Skeletal muscle satellite cell (primary cell): ENCODE data around the gene ASTN2.

Source experiments
- H3K27me3 ChIP-seq: 2 replicates; pipeline ENCODE4 v1.7.0; 2013; ENCODE audit warnings: low read length; ENCODE audit not compliant: control insufficient read depth, insufficient read depth
- H3K36me3 ChIP-seq: 2 replicates; pipeline ENCODE4 v1.7.0; 2013; ENCODE audit warnings: mild to moderate bottlenecking, control low read depth, low read length; ENCODE audit not compliant: insufficient read depth
- H3K4me1 ChIP-seq: 2 replicates; pipeline ENCODE4 v1.7.0; 2013; ENCODE audit warnings: low read length; ENCODE audit not compliant: control insufficient read depth, insufficient read depth
- H3K4me2 ChIP-seq: 2 replicates; pipeline ENCODE4 v1.7.0; 2013; ENCODE audit warnings: mild to moderate bottlenecking, low read length
- H3K4me3 ChIP-seq: 2 replicates; pipeline ENCODE4 v1.7.0; 2013; ENCODE audit warnings: low read length
- H3K9ac ChIP-seq: 2 replicates; pipeline ENCODE4 v1.7.0; 2013; ENCODE audit warnings: mild to moderate bottlenecking, low read depth, low read length, moderate library complexity
- H3K9me3 ChIP-seq: replicated peaks from 2 replicates; pipeline ENCODE4 v1.7.0; 2013; ENCODE audit warnings: mild to moderate bottlenecking, control low read depth, low read length

The ASTN2 gene

GRCh38 chr9:117296453-117296852 is 118.4 kb downstream of the ASTN2 start:
- no peaks in the 10 kb centered on the region for H3K36me3 ChIP-seq
- no peaks in the 10 kb centered on the region for H3K4me1 ChIP-seq
- no peak overlapping the region for H3K4me2 ChIP-seq
- H3K9me3 ChIP-seq: no peaks in the 10 kb centered on the region
- H3K27me3 ChIP-seq: no peaks in the 10 kb centered on the region
- H3K9ac ChIP-seq: no peak overlapping the region
- no peak overlapping the region for H3K4me3 ChIP-seq

GRCh38 chr9:117293206-117294114 is 121.4 kb downstream of the ASTN2 start:
- Histone ChIP-seq H3K9ac (no peak overlapping the region), H3K27me3 (no peaks in the 10 kb centered on the region), H3K36me3 (no peaks in the 10 kb centered on the region), H3K4me3 (no peak overlapping the region), H3K4me2 (no peak overlapping the region), H3K9me3 (no peaks in the 10 kb centered on the region), H3K4me1 (no peaks in the 10 kb centered on the region)

GRCh38 chr9:117290856-117291622 is 123.8 kb downstream of the ASTN2 start:
- Histone ChIP-seq H3K4me3 (no peak overlapping the region), H3K27me3 (no peaks in the 10 kb centered on the region), H3K4me1 (no peaks in the 10 kb centered on the region)

GRCh38 chr9:117290306-117290840 is 124.5 kb downstream of the ASTN2 start:
- H3K9me3 ChIP-seq: no peaks in the 10 kb centered on the region
- H3K36me3 ChIP-seq: no peaks in the 10 kb centered on the region
- no peak overlapping the region for H3K4me2 ChIP-seq
- no peak overlapping the region for H3K4me3 ChIP-seq
- H3K9ac ChIP-seq: no peak overlapping the region
- H3K4me1 ChIP-seq: no peaks in the 10 kb centered on the region
- H3K27me3 ChIP-seq: no peaks in the 10 kb centered on the region

More at GRCh38 chr9:117290856-117291622, 123.8 kb downstream of the ASTN2 start:
- Histone ChIP-seq H3K9me3 (no peaks in the 10 kb centered on the region), H3K36me3 (no peaks in the 10 kb centered on the region), H3K4me2 (no peak overlapping the region), H3K9ac (no peak overlapping the region)

- Histone ChIP-seq H3K9ac (no peak overlapping the region), H3K4me3 (no peak overlapping the region), H3K4me1 (no peaks in the 10 kb centered on the region), H3K27me3 (no peaks in the 10 kb centered on the region), H3K4me2 (no peak overlapping the region), H3K36me3 (no peaks in the 10 kb centered on the region), H3K9me3 (no peaks in the 10 kb centered on the region)
Measured at GRCh38 chr9:117286245-117286644, 128.6 kb downstream of the ASTN2 start.

- H3K4me3 ChIP-seq: no peak overlapping the region
- H3K9me3 ChIP-seq: no peaks in the 10 kb centered on the region
- H3K4me1 ChIP-seq: no peaks in the 10 kb centered on the region
- no peak overlapping the region for H3K9ac ChIP-seq
- no peak overlapping the region for H3K4me2 ChIP-seq
- no peaks in the 10 kb centered on the region for H3K27me3 ChIP-seq
- H3K36me3 ChIP-seq: no peaks in the 10 kb centered on the region
Measured at GRCh38 chr9:117284414-117284813, 130.4 kb downstream of the ASTN2 start.

- Histone ChIP-seq H3K27me3 (no peaks in the 10 kb centered on the region), H3K4me2 (no peak overlapping the region), H3K4me3 (no peak overlapping the region), H3K36me3 (no peaks in the 10 kb centered on the region), H3K9ac (no peak overlapping the region), H3K9me3 (no peaks in the 10 kb centered on the region), H3K4me1 (no peaks in the 10 kb centered on the region)
Measured at GRCh38 chr9:117282541-117282940, 132.3 kb downstream of the ASTN2 start.

GRCh38 chr9:117278471-117279035 is 136.3 kb downstream of the ASTN2 start:
- Histone ChIP-seq H3K4me3 (no peak overlapping the region), H3K4me2 (no peak overlapping the region), H3K27me3 (no peaks in the 10 kb centered on the region), H3K36me3 (no peaks in the 10 kb centered on the region), H3K9me3 (no peaks in the 10 kb centered on the region), H3K4me1 (no peaks in the 10 kb centered on the region), H3K9ac (no peak overlapping the region)

- Histone ChIP-seq H3K36me3 (no peaks in the 10 kb centered on the region), H3K27me3 (no peaks in the 10 kb centered on the region), H3K4me1 (no peaks in the 10 kb centered on the region), H3K9me3 (no peaks in the 10 kb centered on the region), H3K4me2 (no peak overlapping the region), H3K9ac (no peak overlapping the region), H3K4me3 (no peak overlapping the region)
Measured at GRCh38 chr9:117278020-117278419, 136.8 kb downstream of the ASTN2 start.

GRCh38 chr9:117276444-117276843 is 138.4 kb downstream of the ASTN2 start:
- no peak overlapping the region for H3K4me3 ChIP-seq
- H3K27me3 ChIP-seq: no peaks in the 10 kb centered on the region
- no peaks in the 10 kb centered on the region for H3K36me3 ChIP-seq

GRCh38 chr9:117273612-117274011 is 141.2 kb downstream of the ASTN2 start:
- Histone ChIP-seq H3K4me1 (no peaks in the 10 kb centered on the region), H3K4me2 (no peak overlapping the region), H3K4me3 (no peak overlapping the region), H3K9me3 (no peaks in the 10 kb centered on the region), H3K9ac (no peak overlapping the region), H3K36me3 (no peaks in the 10 kb centered on the region), H3K27me3 (no peaks in the 10 kb centered on the region)

More at GRCh38 chr9:117276444-117276843, 138.4 kb downstream of the ASTN2 start:
- Histone ChIP-seq H3K9ac (no peak overlapping the region), H3K9me3 (no peaks in the 10 kb centered on the region), H3K4me1 (no peaks in the 10 kb centered on the region), H3K4me2 (no peak overlapping the region)
